ENCODE measurements around the gene DENND1A. TPM values are rescaled to one million over a fixed set of nuclear protein-coding genes. Genes with fewer than 3 reads are reported as not detected.

Gene DENND1A
- total and polyA plus RNA-seq, 2 of the 13 experiments (the other 11 are each of a cell fraction or from before 2014, with no cell fraction given): 14.8 to 30.1 TPM

GRCh38 chr9:123453831-123454321 lies 476.1 kb downstream of the DENND1A start:
- no peak for ATAC-seq
- H3K4me2 ChIP-seq (ENCODE audit: low read depth, low read length): no peak overlapping the region
- no peak overlapping the region for H3K27ac ChIP-seq (ENCODE audit: extremely low read length, insufficient read depth, low read length)
- no peaks in the 10 kb centered on the region for H3K79me2 ChIP-seq (ENCODE audit: insufficient read depth, low read length)
- H3K9ac ChIP-seq (ENCODE audit: insufficient read depth, low read depth, low read length): no peak overlapping the region
- no peak for FAIRE-seq
- H3K4me1 ChIP-seq (ENCODE audit: insufficient read depth, low read length): peaks cover 5% of the 10 kb centered on the region
- POLR2A ChIA-PET: no interaction called here
- H4K20me1 ChIP-seq (ENCODE audit: insufficient read depth, low read length): no peaks in the 10 kb centered on the region
- peak; percentile 65 for TF ChIP-seq ZKSCAN1 (IDR thresholded peaks at IDR 0.05; ENCODE audit: low read length)
- TF ChIP-seq ZBTB33 (CRISPR knock-in tag; IDR thresholded peaks at IDR 0.05): peak; percentile 89
- TF ChIP-seq ARID4A (CRISPR knock-in tag; IDR thresholded peaks at IDR 0.05; ENCODE audit: borderline replicate concordance): no peak
- peak; percentile 25 for DNase-seq (ENCODE audit: low spot score)
- in situ Hi-C loops (cut with HindIII; ENCODE audit: extremely low pct_ligation_motif_present, low pct_unique_long_range_greater_than_20kb): no loop called here
- no peak overlapping the region for H2AFZ ChIP-seq (ENCODE audit: low read length)
- CTCF ChIA-PET (ENCODE audit: low intra/inter-chr PET ratio, low total read pairs): no interaction called here
- no peaks in the 10 kb centered on the region for H3K9me3 ChIP-seq (ENCODE audit: low read length)
- H3K36me3 ChIP-seq (replicated peaks in 1 of 2; ENCODE audit: control insufficient read depth in 1 of 2, insufficient read depth in 2 of 2, low read length in 2 of 2): peaks cover 25 to 38% of the 10 kb centered on the region in 2 experiments
- intact Hi-C loops (cut with micrococcal nuclease; ENCODE audit: unreplicated experiment): no loop called here
- no peak overlapping the region for H3K4me3 ChIP-seq (replicated peaks in 1 of 3; ENCODE audit: insufficient read depth in 1 of 3, low read depth in 2 of 3, low read length in 3 of 3)
- 81% methylated on average over 5 of the region's 7 CpGs for WGBS (ENCODE audit: low lambda C conversion rate)
- BruUV-seq (replicated peaks): no TSS peak
- H3K27me3 ChIP-seq (ENCODE audit: control insufficient read depth in 1 of 2, insufficient read depth in 2 of 2, low read length in 2 of 2): no peaks in the 10 kb centered on the region
